Activated CD4-positive, alpha-beta T cell treated with anti-CD3 and anti-CD28 coated beads, Interleukin-2, amount 50 U/mL, for 48 hours (primary cell): ENCODE results near the gene CIDEA.
"Not testable (repeated sequence)": the region's sequence is repeated elsewhere in the genome, so short reads cannot be mapped to it uniquely, and the experiment has no call there.

Experiments used
- DNase-seq, 2 experiments: peaks; one replicate each; pipeline ENCODE4 v3.0.0-alpha.2; 2020

The CIDEA gene, protein sequence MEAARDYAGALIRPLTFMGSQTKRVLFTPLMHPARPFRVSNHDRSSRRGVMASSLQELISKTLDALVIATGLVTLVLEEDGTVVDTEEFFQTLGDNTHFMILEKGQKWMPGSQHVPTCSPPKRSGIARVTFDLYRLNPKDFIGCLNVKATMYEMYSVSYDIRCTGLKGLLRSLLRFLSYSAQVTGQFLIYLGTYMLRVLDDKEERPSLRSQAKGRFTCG

DNA sequence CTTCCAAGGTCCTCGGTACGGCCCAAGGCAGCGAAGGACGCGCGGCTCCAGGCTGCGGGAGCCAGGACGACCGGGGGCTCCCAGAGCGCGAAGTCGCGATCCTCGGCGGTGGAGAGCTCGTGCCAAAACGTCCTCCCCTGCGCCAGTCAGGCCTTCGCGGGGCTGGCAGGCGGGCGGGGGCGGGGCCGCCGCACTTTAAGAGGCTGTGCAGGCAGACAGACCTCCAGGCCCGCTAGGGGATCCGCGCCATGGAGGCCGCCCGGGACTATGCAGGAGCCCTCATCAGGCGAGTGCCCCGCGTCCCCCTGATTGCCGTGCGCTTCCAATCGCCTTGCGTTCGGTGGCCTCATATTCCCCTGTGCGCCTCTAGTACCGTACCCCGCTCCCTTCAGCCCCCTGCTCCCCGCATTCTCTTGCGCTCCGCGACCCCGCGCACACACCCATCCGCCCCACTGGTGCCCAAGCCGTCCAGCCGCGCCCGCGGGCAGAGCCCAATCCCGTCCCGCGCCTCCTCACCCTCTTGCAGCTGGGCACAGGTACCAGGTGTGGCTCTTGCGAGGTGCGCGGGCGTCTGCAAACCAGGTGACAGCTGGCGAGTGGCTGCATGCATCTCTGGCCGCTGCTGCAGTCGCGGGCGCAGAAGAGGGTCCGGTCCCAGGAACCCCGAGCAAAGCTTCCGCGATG lies at the start of gene CIDEA:
Gene CIDEA, plus strand, starts transcription at position 226 of the 684 bp plus-strand sequence. Its CDS starts 23 bp downstream, at position 249.
- no peak for DNase-seq

GRCh38 chr18:12208296-12209153 lies 45.6 kb upstream of the CIDEA start:
- DNase-seq: not testable (repeated sequence)

- not testable (repeated sequence) for DNase-seq
Measured at GRCh38 chr18:12212308-12212707, 41.9 kb upstream of the CIDEA start.

DNA sequence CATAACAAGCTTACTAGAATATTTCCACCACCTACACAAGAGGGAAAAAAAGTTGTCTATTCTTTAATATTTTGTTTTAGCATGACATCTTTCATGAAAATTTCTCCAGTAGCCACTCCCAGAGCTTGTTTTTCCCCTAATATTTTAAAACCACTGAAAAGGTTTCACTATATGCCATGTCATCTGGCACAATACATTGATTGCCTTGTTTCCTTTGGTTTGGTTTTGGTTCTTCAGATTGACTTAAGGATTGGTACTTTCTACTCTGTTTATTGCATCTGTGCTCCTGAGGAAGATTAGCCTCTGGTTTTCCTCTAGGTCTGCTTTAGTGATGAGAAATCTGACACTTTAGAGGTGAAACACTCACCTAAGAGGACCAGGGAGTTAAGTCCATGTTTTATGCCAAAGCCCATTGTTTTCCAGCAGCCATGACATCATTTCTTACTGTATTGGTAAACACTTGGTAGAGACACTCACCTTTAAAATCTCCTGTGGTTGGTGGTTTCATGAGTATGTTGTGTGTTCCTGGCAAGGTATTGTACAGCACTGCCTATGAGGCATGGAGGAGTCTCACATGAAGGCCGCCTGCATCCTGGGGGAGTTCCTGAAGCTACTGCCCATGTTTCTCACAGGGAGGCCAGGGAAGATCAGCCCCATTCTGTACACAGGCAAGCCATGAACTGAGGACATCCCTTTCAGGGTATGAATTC lies 39.7 kb upstream of the CIDEA start:
- DNase-seq: not testable (repeated sequence)

GRCh38 chr18:12216471-12216870 lies 37.7 kb upstream of the CIDEA start:
- DNase-seq: not testable (repeated sequence)

GRCh38 chr18:12218603-12219002 lies 35.6 kb upstream of the CIDEA start:
- DNase-seq: not testable (repeated sequence)

DNA sequence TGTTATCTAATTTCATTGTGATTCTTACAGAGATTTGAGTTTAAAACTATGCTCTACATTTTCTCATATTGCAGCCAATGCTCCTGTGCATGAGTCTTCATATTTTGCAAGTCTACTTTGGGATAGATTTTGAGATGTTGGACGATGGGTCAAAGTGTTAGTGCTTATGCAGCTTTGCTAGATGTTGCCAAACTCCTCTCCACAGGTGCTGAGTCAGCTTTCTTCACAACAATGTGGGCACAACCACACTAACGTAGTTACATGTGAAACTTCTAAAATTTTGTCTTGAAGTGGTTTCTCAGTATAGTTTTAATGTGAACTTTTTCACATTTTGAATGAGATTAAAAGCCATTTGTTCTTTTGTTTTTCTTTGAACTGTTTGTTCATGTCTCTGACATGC lies 32.1 kb upstream of the CIDEA start:
- not testable (repeated sequence) for DNase-seq

DNA sequence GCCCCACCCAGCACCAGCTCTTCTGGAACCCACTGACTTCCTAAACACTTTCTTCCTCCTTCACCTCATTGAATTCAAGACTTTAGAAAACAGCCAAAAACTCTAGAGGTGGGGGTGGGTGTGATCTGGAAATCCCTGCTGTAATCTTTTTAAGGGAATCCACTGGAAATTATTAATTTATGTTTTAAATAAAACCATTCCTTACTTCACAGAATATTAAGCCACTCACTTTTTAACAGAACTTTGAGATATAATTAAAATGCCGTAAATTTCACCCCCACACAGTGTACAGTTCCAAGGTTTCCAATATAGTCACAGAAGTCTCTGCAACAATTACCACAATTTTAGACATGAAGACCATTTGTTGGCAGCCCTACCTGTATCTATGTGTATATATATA lies 30.8 kb upstream of the CIDEA start:
- not testable (repeated sequence) for DNase-seq

DNA sequence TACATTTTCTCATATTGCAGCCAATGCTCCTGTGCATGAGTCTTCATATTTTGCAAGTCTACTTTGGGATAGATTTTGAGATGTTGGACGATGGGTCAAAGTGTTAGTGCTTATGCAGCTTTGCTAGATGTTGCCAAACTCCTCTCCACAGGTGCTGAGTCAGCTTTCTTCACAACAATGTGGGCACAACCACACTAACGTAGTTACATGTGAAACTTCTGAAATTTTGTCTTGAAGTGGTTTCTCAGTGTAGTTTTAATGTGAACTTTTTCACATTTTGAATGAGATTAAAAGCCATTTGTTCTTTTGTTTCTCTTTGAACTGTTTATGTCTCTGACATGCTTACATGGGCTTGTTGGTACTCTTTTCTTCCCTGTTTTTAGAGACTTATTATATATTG lies 27.4 kb upstream of the CIDEA start:
- not testable (repeated sequence) for DNase-seq

DNA sequence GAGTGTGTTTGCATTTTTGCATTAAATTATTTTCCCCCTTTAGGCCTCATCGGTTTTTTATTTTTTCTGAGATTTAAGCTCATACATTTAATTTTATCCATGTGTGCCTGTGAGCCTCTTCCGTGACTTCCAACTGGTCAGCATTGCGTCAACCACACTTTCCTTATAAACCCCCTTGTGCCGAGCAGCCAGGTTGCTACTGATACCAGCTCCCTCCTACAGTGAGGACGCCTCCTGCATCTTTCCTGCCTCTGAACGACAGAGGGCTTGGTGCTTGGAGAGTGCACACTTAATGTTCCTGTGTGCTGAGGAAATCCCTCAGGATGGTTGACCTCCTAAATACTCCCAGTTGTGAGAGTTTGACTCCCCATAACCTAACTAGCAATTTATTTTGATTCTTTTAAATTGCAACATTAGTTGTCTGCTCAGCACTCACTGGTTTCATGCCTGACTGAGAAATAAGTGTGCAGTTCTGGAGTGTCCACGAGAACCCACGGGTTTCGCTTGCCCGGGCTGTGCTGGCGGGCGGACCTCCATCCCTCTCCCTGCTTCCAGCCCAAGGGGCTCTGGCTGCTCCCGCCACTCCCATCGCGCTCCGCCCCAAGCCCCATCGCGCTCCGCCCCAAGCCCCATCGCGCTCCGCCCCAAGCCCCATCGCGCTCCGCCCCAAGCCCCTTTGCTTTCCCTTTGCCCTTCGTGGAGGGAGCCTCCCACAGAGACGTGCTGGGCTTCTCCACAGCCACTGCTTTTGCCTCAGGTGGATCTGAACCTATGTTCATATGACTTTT lies 26.6 kb upstream of the CIDEA start:
- DNase-seq: not testable (repeated sequence)

DNA sequence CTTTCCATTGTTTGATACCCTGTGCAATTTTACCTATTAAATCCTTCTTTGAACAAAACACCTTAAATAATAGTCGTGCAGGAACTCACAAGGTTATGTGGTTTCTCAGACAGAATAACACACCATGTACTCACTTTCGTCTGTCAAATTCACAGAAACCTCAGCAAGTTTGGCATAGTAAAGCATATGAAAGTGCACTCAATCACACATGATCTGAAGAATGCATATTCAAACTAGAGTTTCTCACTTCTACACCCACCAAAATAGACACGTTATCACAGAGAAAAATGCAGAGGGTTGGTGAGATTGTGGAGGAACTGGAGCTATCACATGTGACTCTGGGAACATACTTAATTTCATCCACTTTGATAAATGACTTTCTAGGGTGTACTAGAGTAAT lies 25.9 kb upstream of the CIDEA start:
- not testable (repeated sequence) for DNase-seq

DNA sequence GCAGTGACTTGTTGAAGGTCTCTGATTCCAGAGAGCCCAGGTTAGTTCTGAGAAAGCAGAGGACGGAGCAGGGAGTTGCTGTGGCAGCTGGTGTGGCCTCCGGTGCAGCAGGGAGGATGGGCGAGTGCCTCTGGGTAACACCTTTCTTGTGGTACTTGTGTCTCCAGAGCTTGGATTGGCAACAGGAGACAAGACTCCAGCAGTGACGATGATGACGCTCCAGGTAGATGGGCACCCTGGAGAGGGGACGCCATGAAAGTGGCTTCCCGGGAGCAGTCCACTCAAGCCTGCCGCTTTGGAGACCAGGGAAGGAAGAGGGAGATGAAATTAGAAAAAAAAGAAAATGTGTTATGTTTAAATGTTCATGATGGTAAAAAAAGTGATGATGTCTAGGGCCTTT lies 23.6 kb upstream of the CIDEA start:
- not testable (repeated sequence) for DNase-seq

GRCh38 chr18:12231040-12231882 lies 22.9 kb upstream of the CIDEA start:
- DNase-seq: no peak

DNA sequence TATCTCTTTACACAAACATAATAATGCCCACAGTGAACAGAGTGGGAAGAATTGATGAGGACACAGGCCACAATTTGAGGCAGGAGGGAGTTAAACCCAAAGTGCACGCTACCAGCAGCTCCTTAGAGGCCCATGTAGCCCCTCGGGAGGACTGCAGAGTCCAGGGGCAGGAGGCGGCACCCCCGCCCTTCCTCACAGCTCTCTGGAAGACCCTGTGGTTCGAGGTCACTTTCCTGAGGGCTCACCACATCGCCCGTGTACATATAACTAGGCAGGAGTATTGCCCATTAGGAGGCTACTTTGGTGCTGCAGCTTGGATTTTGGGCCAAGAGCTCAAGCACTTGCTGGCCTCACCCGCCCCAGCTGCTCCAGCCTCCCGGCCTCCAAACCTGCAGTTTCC lies 22.2 kb upstream of the CIDEA start:
- no peak for DNase-seq

- no peak for DNase-seq
Measured at GRCh38 chr18:12233378-12233777, 20.8 kb upstream of the CIDEA start.

GRCh38 chr18:12234451-12235190 lies 19.5 kb upstream of the CIDEA start:
- DNase-seq: no peak

GRCh38 chr18:12236141-12236540 lies 18.0 kb upstream of the CIDEA start:
- no peak for DNase-seq

DNA sequence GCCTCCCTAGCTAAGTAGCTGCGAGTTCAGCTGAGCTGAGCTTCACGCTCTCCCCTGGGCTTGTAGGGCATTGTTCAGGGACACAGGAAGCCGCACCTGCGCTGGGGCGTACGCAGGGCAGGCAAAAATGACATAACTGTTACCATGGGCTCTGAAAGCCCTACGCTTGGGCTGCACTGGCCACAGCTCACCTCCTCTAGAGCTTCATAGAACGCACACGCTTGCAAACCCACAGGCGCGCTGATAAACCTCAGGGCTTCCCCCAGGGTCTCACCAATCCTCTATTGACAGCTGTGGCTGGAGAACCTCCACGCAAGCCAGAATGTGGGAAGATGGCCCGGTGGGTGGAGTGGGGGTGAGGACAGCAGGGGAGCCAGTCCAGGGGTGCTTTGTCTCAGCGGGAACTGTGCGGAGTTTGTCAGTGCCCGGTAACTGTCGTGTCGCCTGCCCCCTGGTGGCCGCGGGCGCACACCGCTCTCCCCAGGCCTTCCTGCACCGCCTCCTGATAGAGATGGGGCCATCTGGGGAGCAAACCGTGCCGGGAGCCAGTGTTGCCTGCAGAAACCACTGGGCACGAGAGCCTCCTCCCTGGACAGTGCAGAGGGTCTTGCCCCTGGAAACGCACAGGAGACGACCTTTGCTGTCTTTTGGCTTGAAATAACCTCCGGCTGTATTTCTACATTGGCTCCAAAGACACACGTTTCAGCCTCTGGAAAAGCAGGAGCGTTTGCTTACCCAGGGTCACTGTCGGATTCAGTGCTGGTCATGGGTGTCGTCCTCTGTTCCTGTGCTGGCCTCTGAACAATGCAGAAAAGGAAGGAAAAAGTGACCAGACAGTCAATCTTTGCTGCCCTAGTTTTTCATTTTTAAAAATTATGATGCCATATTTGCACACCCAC lies 17.0 kb upstream of the CIDEA start:
- peak; percentile 78 to 82 for DNase-seq

GRCh38 chr18:12238826-12239225 lies 15.3 kb upstream of the CIDEA start:
- DNase-seq: no peak
